Panc1 (cell line): ENCODE measurements around the gene RAI14. TPM values are rescaled to one million over a fixed set of nuclear protein-coding genes. Genes with fewer than 3 reads are reported as not detected.
"Not testable (repeated sequence)": the region's sequence is repeated elsewhere in the genome, so short reads cannot be mapped to it uniquely, and the experiment has no call there.

Source experiments
- ATAC-seq: fragments of 200-7000 bp; cut with Tn5 transposase; 2 replicates; pipeline ENCODE4 v1.9.1; 2020; ENCODE audit warnings: mild to moderate bottlenecking, moderate library complexity
- BruUV-seq: library from RNA; stranded (reverse); fragments of 400-500 nt; replicated peaks from 2 replicates; lab custom pipeline; 2021; lab: Mats Ljungman, UMichigan
- CTCF ChIA-PET: fragments of 300-600 bp; sonication (Branson Sonifier 250); formaldehyde crosslinking; loops from one replicate; lab custom pipeline; 2022; ENCODE audit warnings: antibody characterized with exemption; lab: Charles Lee
- POLR2A ChIA-PET: fragments of 300-600 bp; sonication (Branson Sonifier 250); formaldehyde crosslinking; loops from one replicate; lab custom pipeline; 2022; ENCODE audit warnings: antibody characterized with exemption; lab: Charles Lee
- DNase-seq: peaks from one replicate; pipeline ENCODE4 v3.0.0-alpha.2; 2010; ENCODE audit warnings: low read depth, low spot score
- H3K27ac ChIP-seq: 2 replicates; pipeline ENCODE4 v1.5.1; 2011; ENCODE audit warnings: mild to moderate bottlenecking, low read length, inconsistent platforms
- H3K27me3 ChIP-seq: fragments of 200-500 bp; sonication (Bioruptor generic); 2 replicates; pipeline ENCODE4 v1.6.0; 2014; ENCODE audit warnings: low read length, inconsistent platforms; ENCODE audit not compliant: control insufficient read depth, insufficient read depth
- H3K36me3 ChIP-seq: fragments of 200-500 bp; sonication (Bioruptor generic); 2 replicates; pipeline ENCODE4 v1.5.1; 2014; ENCODE audit warnings: inconsistent platforms, mild to moderate bottlenecking, low read length, moderate library complexity; ENCODE audit not compliant: control insufficient read depth, insufficient read depth
- H3K4me1 ChIP-seq: 2 replicates; pipeline ENCODE4 v1.5.1; 2011; ENCODE audit warnings: inconsistent platforms, mild to moderate bottlenecking, low read length, moderate library complexity; ENCODE audit not compliant: control insufficient read depth, insufficient read depth
- H3K4me3 ChIP-seq, 2 experiments: 2 replicates each; pipeline ENCODE4 v1.5.1; 2011 to 2012; ENCODE audit warnings: low read depth in 2 of 2, low read length in 2 of 2, mild to moderate bottlenecking in 2 of 2, inconsistent platforms in 1 of 2, moderate library complexity in 1 of 2
- H3K9me3 ChIP-seq: fragments of 200-500 bp; sonication (Bioruptor generic); 2 replicates; pipeline ENCODE4 v1.5.1; 2014; ENCODE audit warnings: low read depth, mild to moderate bottlenecking, inconsistent platforms, low read length, moderate library complexity; ENCODE audit not compliant: control insufficient read depth, insufficient read depth
- CTCF ChIP-seq: fragments of 450-650 bp; IDR thresholded peaks from 2 replicates; pipeline ENCODE4 v1.5.1; 2017; ENCODE audit warnings: mild to moderate bottlenecking
- POLR2AphosphoS5 ChIP-seq: IDR thresholded peaks from 2 replicates; pipeline ENCODE4 v1.6.1; 2012; ENCODE audit warnings: mild to moderate bottlenecking, low read depth, low read length, moderate library complexity
- REST ChIP-seq, 2 experiments: IDR thresholded peaks; 2 replicates each; pipeline ENCODE4 v1.6.1; 2011 to 2012; ENCODE audit warnings: low read depth in 2 of 2, control low read depth in 1 of 2, low read length in 1 of 2, mild to moderate bottlenecking in 1 of 2, moderate library complexity in 1 of 2; ENCODE audit not compliant: insufficient read depth in 1 of 2
- SIN3A ChIP-seq: IDR thresholded peaks from 2 replicates; pipeline ENCODE4 v1.6.1; 2012; ENCODE audit warnings: low read depth, mild to moderate bottlenecking, low read length, moderate library complexity, borderline replicate concordance; ENCODE audit not compliant: insufficient read depth
- TCF7L2 ChIP-seq: IDR thresholded peaks from 2 replicates; pipeline ENCODE4 v1.6.1; 2011; ENCODE audit warnings: mild to moderate bottlenecking, low read depth, low read length, inconsistent platforms
- in situ Hi-C: cut with HindIII; loops from 2 replicates; pipeline ENCODE4 v1.10.0; 2016; ENCODE audit warnings: low sequenced_read_pairs, low pct_unique_long_range_greater_than_20kb
- intact Hi-C: fragments of 100-400 bp; cut with micrococcal nuclease; formaldehyde crosslinking; loops from one replicate; pipeline ENCODE4 v1.10.0; 2022; ENCODE audit not compliant: unreplicated experiment
- total RNA-seq: library from RNA; stranded (reverse); gene quantifications from one replicate; pipeline ENCODE4 v1.2.1, GENCODE V29; 2021; ENCODE audit not compliant: unreplicated experiment

The RAI14 gene
- total RNA-seq, 1 experiment from 2014 or later, result 18.5 TPM

- in situ Hi-C loops (no loop called here), intact Hi-C loops (no loop called here)
- H3K9me3 ChIP-seq, result no peaks in the 10 kb centered on the region
- CTCF ChIA-PET, result no interaction called here
- no peak overlapping the region for H3K4me3 ChIP-seq
- ATAC-seq (no peak), DNase-seq (no peak)
- H3K27ac ChIP-seq, result no peak overlapping the region
- H3K36me3 ChIP-seq, result no peaks in the 10 kb centered on the region
- BruUV-seq, result no TSS peak
- H3K4me1 ChIP-seq, result no peaks in the 10 kb centered on the region
- no peak for TF ChIP-seq POLR2AphosphoS5
- no peak for TF ChIP-seq REST (IDR thresholded peaks at IDR 0.05; ENCODE audit: insufficient read depth in 1 of 2, low read depth in 2 of 2, low read length in 1 of 2)
- TF ChIP-seq CTCF, result no peak
- no peaks in the 10 kb centered on the region for H3K27me3 ChIP-seq
- POLR2A ChIA-PET, result no interaction called here
Measured at GRCh38 chr5:34751807-34752736, 95.9 kb downstream of the RAI14 start.

DNA sequence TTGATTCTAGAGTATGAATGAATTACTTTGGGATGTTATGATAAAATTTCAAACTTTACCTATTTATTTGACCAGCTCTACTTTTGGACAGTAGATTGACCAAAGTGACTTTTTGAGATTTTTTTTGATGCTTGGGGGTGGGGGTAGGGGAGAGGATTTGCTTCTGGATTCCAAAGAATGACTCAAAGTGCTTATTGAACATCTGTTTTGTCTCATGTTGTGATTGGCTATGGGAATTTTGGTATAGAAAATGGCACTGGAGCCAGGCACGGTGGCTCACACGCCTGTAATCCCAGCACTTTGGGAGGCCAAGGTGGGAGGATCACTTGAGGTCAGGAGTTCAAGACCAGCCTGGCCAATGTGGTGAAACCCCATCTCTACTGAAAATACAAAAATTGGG is 97.1 kb downstream of the RAI14 start:
- H3K36me3 ChIP-seq, H3K4me3 ChIP-seq, DNase-seq, H3K27ac ChIP-seq, H3K9me3 ChIP-seq, POLR2A ChIA-PET, intact Hi-C loops, in situ Hi-C loops, ATAC-seq, H3K27me3 ChIP-seq, H3K4me1 ChIP-seq, BruUV-seq, CTCF ChIA-PET: not testable (repeated sequence)

- DNase-seq (no peak), ATAC-seq (no peak)
- no TSS peak for BruUV-seq
- Histone ChIP-seq H3K9me3 (no peaks in the 10 kb centered on the region), H3K4me3 (no peak overlapping the region), H3K4me1 (no peaks in the 10 kb centered on the region), H3K27ac (no peak overlapping the region), H3K27me3 (no peaks in the 10 kb centered on the region), H3K36me3 (no peaks in the 10 kb centered on the region)
- POLR2A ChIA-PET, result no interaction called here
- in situ Hi-C loops, result no loop called here
- intact Hi-C loops, result no loop called here
- CTCF ChIA-PET, result no interaction called here
- TF ChIP-seq REST (IDR thresholded peaks at IDR 0.05; ENCODE audit: insufficient read depth in 1 of 2, low read depth in 2 of 2, low read length in 1 of 2), result no peak
- TF ChIP-seq CTCF, result no peak
- TF ChIP-seq TCF7L2, result no peak
- TF ChIP-seq SIN3A, result no peak
- no peak for TF ChIP-seq POLR2AphosphoS5
Measured at GRCh38 chr5:34755926-34756325, 99.8 kb downstream of the RAI14 start.
